ENCODE results near the gene P2RY6. TPM values are rescaled to one million over a fixed set of nuclear protein-coding genes. Genes with fewer than 3 reads are reported as not detected.

P2RY6 gene
- total RNA-seq, 1 experiment from 2014 or later = 34.7 TPM

- Histone ChIP-seq H3K9me2 (ENCODE audit: insufficient read depth) (no peaks in the 10 kb centered on the region), H3K27me3 (ENCODE audit: insufficient read depth, low read depth) (no peaks in the 10 kb centered on the region), H3K4me2 (no peak overlapping the region), H3K79me2 (ENCODE audit: low read depth) (peaks cover 90% of the 10 kb centered on the region), H4K20me1 (ENCODE audit: insufficient read depth) (0 out of 2 replicates have a peak, but pooled peaks cover 15% of the 10 kb centered on the region), H3K4me1 (replicated peaks; ENCODE audit: insufficient read depth) (no peaks in the 10 kb centered on the region), H3F3A (ENCODE audit: insufficient read depth, low read depth) (peaks cover 9% of the 10 kb centered on the region), H3K36me3 (ENCODE audit: low read depth) (peaks cover 16% of the 10 kb centered on the region), H3K9me3 (ENCODE audit: insufficient read depth, low read depth) (no peaks in the 10 kb centered on the region), H3K27ac (no peak overlapping the region), H2AFZ (no peak overlapping the region), H3K4me3 (no peak overlapping the region)
- no peak for DNase-seq
- ChIA-PET POLR2A (ENCODE audit: unreplicated experiment) (no interaction called here), CTCF (no interaction called here)
- intact Hi-C loops (cut with micrococcal nuclease; ENCODE audit: unreplicated experiment) = no loop called here
- no peak for TF ChIP-seq CTCF (conservative IDR thresholded peaks at IDR 0.05)
- no peak for TF ChIP-seq EZH2 (IDR thresholded peaks at IDR 0.05; ENCODE audit: low read depth)
- BruUV-seq (replicated peaks) = no TSS peak
These were observed 9.1 kb downstream of the P2RY6 start for GRCh38 chr11:73281201-73281741.

- Histone ChIP-seq H4K20me1 (ENCODE audit: insufficient read depth) (0 out of 2 replicates have a peak, but pooled peaks cover 15% of the 10 kb centered on the region), H3K27me3 (ENCODE audit: insufficient read depth, low read depth) (no peaks in the 10 kb centered on the region), H3K4me3 (no peak overlapping the region), H2AFZ (no peak overlapping the region), H3K27ac (no peak overlapping the region), H3K36me3 (ENCODE audit: low read depth) (peaks cover 13% of the 10 kb centered on the region), H3K9me2 (ENCODE audit: insufficient read depth) (no peaks in the 10 kb centered on the region), H3K4me2 (no peak overlapping the region), H3K9me3 (ENCODE audit: insufficient read depth, low read depth) (no peaks in the 10 kb centered on the region), H3F3A (ENCODE audit: insufficient read depth, low read depth) (peaks cover 16% of the 10 kb centered on the region), H3K4me1 (replicated peaks; ENCODE audit: insufficient read depth) (peaks cover 4% of the 10 kb centered on the region; the same call in 1 of the 2 replicates), H3K79me2 (ENCODE audit: low read depth) (peaks cover 82% of the 10 kb centered on the region)
- no peak for TF ChIP-seq CTCF (conservative IDR thresholded peaks at IDR 0.05)
- no peak for TF ChIP-seq EZH2 (IDR thresholded peaks at IDR 0.05; ENCODE audit: low read depth)
- DNase-seq = no peak
- CTCF ChIA-PET = no interaction called here
- intact Hi-C loops (cut with micrococcal nuclease; ENCODE audit: unreplicated experiment) = no loop called here
- POLR2A ChIA-PET (ENCODE audit: unreplicated experiment) = no interaction called here
- BruUV-seq (replicated peaks) = no TSS peak
These were observed 9.9 kb downstream of the P2RY6 start for GRCh38 chr11:73281796-73282660.

GRCh38 chr11:73283276-73284000 is 11.3 kb downstream of the P2RY6 start:
- H3K9me2 ChIP-seq (ENCODE audit: insufficient read depth) = no peaks in the 10 kb centered on the region
- H4K20me1 ChIP-seq (ENCODE audit: insufficient read depth) = 0 out of 2 replicates have a peak, but pooled peaks cover 15% of the 10 kb centered on the region
- intact Hi-C loops (cut with micrococcal nuclease; ENCODE audit: unreplicated experiment) = no loop called here
- no peak for DNase-seq
- H2AFZ ChIP-seq = no peak overlapping the region
- no peak overlapping the region for H3K4me3 ChIP-seq
- peaks cover 18% of the 10 kb centered on the region for H3K4me1 ChIP-seq (replicated peaks; ENCODE audit: insufficient read depth)
- no peaks in the 10 kb centered on the region for H3K9me3 ChIP-seq (ENCODE audit: insufficient read depth, low read depth)
- no TSS peak for BruUV-seq (replicated peaks)
- H3K36me3 ChIP-seq (ENCODE audit: low read depth) = peaks cover 4% of the 10 kb centered on the region; the same call in 1 of the 2 replicates
- H3K4me2 ChIP-seq = no peak overlapping the region
- H3F3A ChIP-seq (ENCODE audit: insufficient read depth, low read depth) = peaks cover 25% of the 10 kb centered on the region
- no peak for TF ChIP-seq EZH2 (IDR thresholded peaks at IDR 0.05; ENCODE audit: low read depth)
- POLR2A ChIA-PET (ENCODE audit: unreplicated experiment) = no interaction called here
- H3K27me3 ChIP-seq (ENCODE audit: insufficient read depth, low read depth) = no peaks in the 10 kb centered on the region
- H3K27ac ChIP-seq = no peak overlapping the region
- CTCF ChIA-PET = no interaction called here
- peaks cover 74% of the 10 kb centered on the region for H3K79me2 ChIP-seq (ENCODE audit: low read depth)
